Suprapubic skin (tissue), 3 donors: ENCODE results near the gene IER5.

Experiments
- CTCF ChIP-seq, 2 donors: fragments of 200-600 bp in 1 of 2; fragments of 450-650 bp in 1 of 2; sonication (generic) in 1 of 2; IDR thresholded peaks; one replicate each; pipeline ENCODE4 v1.5.1; 2016 to 2019; ENCODE audit warnings: antibody characterized with exemption in 2 of 2, mild to moderate bottlenecking in 1 of 2, moderate library complexity in 1 of 2
- EP300 ChIP-seq: sonication (generic); formaldehyde crosslinking; IDR thresholded peaks from one replicate; pipeline ENCODE4 v1.6.1; 2017; ENCODE audit warnings: antibody characterized with exemption
- POLR2A ChIP-seq, 2 donors: fragments of 450-650 bp; IDR thresholded peaks; one replicate each; pipeline ENCODE4 v1.6.1; 2017; ENCODE audit warnings: antibody characterized with exemption in 2 of 2, mild to moderate bottlenecking in 2 of 2, moderate library complexity in 2 of 2

GRCh38 chr1:181061891-181062835 is 26.3 kb upstream of the IER5 start:
- TF ChIP-seq CTCF (IDR thresholded peaks at IDR 0.05) (no peak), POLR2A (IDR thresholded peaks at IDR 0.05) (no peak), EP300 (no peak)
